NCI-H2107 (cell line): ENCODE results near the gene OR5H2.

ENCODE experiments used
- DNase-seq: peaks from one replicate; lab custom pipeline; 2025; lab: John Stamatoyannopoulos, UW

Gene OR5H2

DNA sequence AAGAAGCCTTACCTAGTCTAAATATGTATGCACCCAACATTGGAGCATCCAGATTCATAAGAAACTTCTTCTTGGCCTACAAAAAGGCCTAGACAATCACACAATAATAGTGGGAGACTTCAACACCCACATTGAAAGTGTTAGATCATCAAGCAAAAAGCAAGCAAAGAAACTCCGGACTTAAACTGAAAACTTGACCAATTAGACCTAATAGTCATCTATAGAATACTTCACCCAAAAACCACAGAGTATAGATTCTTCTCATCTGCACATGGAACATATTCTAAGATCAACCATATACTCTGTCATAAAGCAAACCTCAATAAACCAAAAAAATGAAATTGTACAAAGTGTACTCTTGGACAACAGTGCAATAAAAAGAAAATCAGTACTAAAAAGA lies 49.0 kb downstream of the OR5H2 start:
- no peak for DNase-seq
